GM12874 (cell line): Measurements from ENCODE around the gene SLC25A38.

Experiments
- CTCF ChIP-seq: IDR thresholded peaks from 2 replicates; pipeline ENCODE4 v1.5.1; 2011; ENCODE audit warnings: low read depth, mild to moderate bottlenecking, control low read depth, low read length, moderate library complexity; ENCODE audit not compliant: insufficient read depth

The SLC25A38 gene

GRCh38 chr3:39406368-39407258, 23.4 kb downstream of the SLC25A38 start, which contains the start of gene RPSA:
TSS of gene RPSA (plus strand) at chr3:39406720. CDS start at chr3:39407654, 934 bp downstream.
- TF ChIP-seq CTCF: peak; percentile 60

- no peak for TF ChIP-seq CTCF
These were observed 24.1 kb downstream of the SLC25A38 start for GRCh38 chr3:39407259-39407629.

- TF ChIP-seq CTCF: no peak
These were observed 24.8 kb downstream of the SLC25A38 start for GRCh38 chr3:39407773-39408492.

- no peak for TF ChIP-seq CTCF
These were observed 25.6 kb downstream of the SLC25A38 start for GRCh38 chr3:39408493-39409372.

GRCh38 chr3:39409514-39410136, 26.5 kb downstream of the SLC25A38 start:
- no peak for TF ChIP-seq CTCF

- TF ChIP-seq CTCF: no peak
These were observed 27.7 kb downstream of the SLC25A38 start for GRCh38 chr3:39410893-39411292.
